ENCODE results near the gene GRHL3. TPM values are rescaled to one million over a fixed set of nuclear protein-coding genes. Genes with fewer than 3 reads are reported as not detected.

Gene GRHL3
- total RNA-seq, 2 experiments from 2014 or later: not detected

- Histone ChIP-seq H3K4me1 (ENCODE audit: insufficient read depth, low read length) (no peaks in the 10 kb centered on the region), H3K27ac (ENCODE audit: low read depth in 1 of 2, low read length in 2 of 2) (no peak overlapping the region), H3K4me3 (ENCODE audit: low read length) (no peak overlapping the region), H3K27me3 (ENCODE audit: control insufficient read depth in 1 of 2, insufficient read depth in 2 of 2, low read length in 2 of 2) (no peaks in the 10 kb centered on the region), H3K9me3 (ENCODE audit: control insufficient read depth in 1 of 2, insufficient read depth in 1 of 2, low read length in 2 of 2) (no peaks in the 10 kb centered on the region), H3K36me3 (ENCODE audit: insufficient read depth, low read length) (peaks cover 9% of the 10 kb centered on the region)
- ChIA-PET CTCF (no interaction called here), POLR2A (no interaction called here)
- Mint-ChIP-seq H3K4me3 (no peak overlapping the region), H3K36me3 (ENCODE audit: low read depth) (peaks cover 44% of the 10 kb centered on the region), H3K4me1 (ENCODE audit: low read depth) (no peaks in the 10 kb centered on the region), H3K27me3 (no peaks in the 10 kb centered on the region), H3K9me3 (no peaks in the 10 kb centered on the region), H3K27ac (no peak overlapping the region)
- intact Hi-C loops (cut with DNase I, micrococcal nuclease): no loop called here
- DNase-seq: no peak
- no peak for ATAC-seq (ENCODE audit: poor library complexity)
- TF ChIP-seq CTCF (IDR thresholded peaks at IDR 0.05): no peak
These were observed 42.7 kb downstream of the GRHL3 start for GRCh38 chr1:24361811-24362210.

GRCh38 chr1:24362396-24362795, 43.2 kb downstream of the GRHL3 start:
- ATAC-seq (ENCODE audit: poor library complexity) (no peak), DNase-seq (no peak)
- no peaks in the 10 kb centered on the region for H3K4me1 Mint-ChIP-seq (ENCODE audit: low read depth)
- TF ChIP-seq CTCF (IDR thresholded peaks at IDR 0.05): no peak
- H3K9me3 ChIP-seq (ENCODE audit: control insufficient read depth in 1 of 2, insufficient read depth in 1 of 2, low read length in 2 of 2): no peaks in the 10 kb centered on the region
- no peaks in the 10 kb centered on the region for H3K4me1 ChIP-seq (ENCODE audit: insufficient read depth, low read length)
- H3K4me3 Mint-ChIP-seq: no peak overlapping the region
- peaks cover 44% of the 10 kb centered on the region for H3K36me3 Mint-ChIP-seq (ENCODE audit: low read depth)
- no peaks in the 10 kb centered on the region for H3K9me3 Mint-ChIP-seq
- no peak overlapping the region for H3K27ac Mint-ChIP-seq
- intact Hi-C loops (cut with DNase I, micrococcal nuclease): no loop called here
- peaks cover 9% of the 10 kb centered on the region for H3K36me3 ChIP-seq (ENCODE audit: insufficient read depth, low read length)
- H3K27me3 Mint-ChIP-seq: no peaks in the 10 kb centered on the region
- CTCF ChIA-PET: no interaction called here
- no peaks in the 10 kb centered on the region for H3K27me3 ChIP-seq (ENCODE audit: control insufficient read depth in 1 of 2, insufficient read depth in 2 of 2, low read length in 2 of 2)
- H3K4me3 ChIP-seq (ENCODE audit: low read length): no peak overlapping the region
- H3K27ac ChIP-seq (ENCODE audit: low read depth in 1 of 2, low read length in 2 of 2): no peak overlapping the region
- POLR2A ChIA-PET: no interaction called here

GRCh38 chr1:24362982-24363614, 43.9 kb downstream of the GRHL3 start:
- intact Hi-C loops (cut with DNase I, micrococcal nuclease): no loop called here
- Histone ChIP-seq H3K4me3 (ENCODE audit: low read length) (no peak overlapping the region), H3K27ac (ENCODE audit: low read depth in 1 of 2, low read length in 2 of 2) (no peak overlapping the region), H3K27me3 (ENCODE audit: control insufficient read depth in 1 of 2, insufficient read depth in 2 of 2, low read length in 2 of 2) (no peaks in the 10 kb centered on the region), H3K36me3 (ENCODE audit: insufficient read depth, low read length) (peaks cover 6% of the 10 kb centered on the region), H3K4me1 (ENCODE audit: insufficient read depth, low read length) (no peaks in the 10 kb centered on the region), H3K9me3 (ENCODE audit: control insufficient read depth in 1 of 2, insufficient read depth in 1 of 2, low read length in 2 of 2) (no peaks in the 10 kb centered on the region)
- no peaks in the 10 kb centered on the region for H3K4me1 Mint-ChIP-seq (ENCODE audit: low read depth)
- DNase-seq: no peak
- ChIA-PET CTCF (no interaction called here), POLR2A (no interaction called here)
- H3K9me3 Mint-ChIP-seq: no peaks in the 10 kb centered on the region
- no peak for TF ChIP-seq CTCF (IDR thresholded peaks at IDR 0.05)
- H3K27ac Mint-ChIP-seq: no peak overlapping the region
- ATAC-seq (ENCODE audit: poor library complexity): no peak
- no peak overlapping the region for H3K4me3 Mint-ChIP-seq
- no peaks in the 10 kb centered on the region for H3K27me3 Mint-ChIP-seq
- H3K36me3 Mint-ChIP-seq (ENCODE audit: low read depth): peaks cover 38% of the 10 kb centered on the region

Measured in CD4-positive, alpha-beta T cell (primary cell).